NCI-H146 (cell line): ENCODE measurements around the gene BBOX1.
"Not testable (repeated sequence)": the region's sequence is repeated elsewhere in the genome, so short reads cannot be mapped to it uniquely, and the experiment has no call there.

Source experiments
- DNase-seq: peaks from one replicate; lab custom pipeline; 2025; lab: John Stamatoyannopoulos, UW

BBOX1 gene

GRCh38 chr11:27129686-27130085, 89.1 kb downstream of the BBOX1 start:
- DNase-seq: no peak

GRCh38 chr11:27130806-27131205, 90.2 kb downstream of the BBOX1 start:
- DNase-seq: no peak

GRCh38 chr11:27135924-27136329, 95.3 kb downstream of the BBOX1 start:
- DNase-seq: not testable (repeated sequence)

- no peak for DNase-seq
Observed at GRCh38 chr11:27138716-27139115, 98.1 kb downstream of the BBOX1 start.

GRCh38 chr11:27139742-27140367, 99.2 kb downstream of the BBOX1 start:
- DNase-seq: no peak

GRCh38 chr11:27141576-27141975, 101.0 kb downstream of the BBOX1 start:
- no peak for DNase-seq

GRCh38 chr11:27147916-27148315, 107.3 kb downstream of the BBOX1 start:
- DNase-seq: no peak

GRCh38 chr11:27148506-27148905, 107.9 kb downstream of the BBOX1 start:
- no peak for DNase-seq

- no peak for DNase-seq
Observed at GRCh38 chr11:27150098-27150497, 109.5 kb downstream of the BBOX1 start.

GRCh38 chr11:27153136-27153535, 112.5 kb downstream of the BBOX1 start:
- no peak for DNase-seq

GRCh38 chr11:27158456-27159334, 118.1 kb downstream of the BBOX1 start:
- DNase-seq: peak; percentile 48

- DNase-seq: no peak
Observed at GRCh38 chr11:27159335-27159679, 118.7 kb downstream of the BBOX1 start.

GRCh38 chr11:27161071-27161470, 120.5 kb downstream of the BBOX1 start:
- no peak for DNase-seq

- no peak for DNase-seq
Observed at GRCh38 chr11:27162237-27162636, 121.6 kb downstream of the BBOX1 start.

- DNase-seq: no peak
Observed at GRCh38 chr11:27166130-27166529, 125.5 kb downstream of the BBOX1 start.

- DNase-seq: no peak
Observed at GRCh38 chr11:27171376-27171958, 130.9 kb downstream of the BBOX1 start.

- DNase-seq: no peak
Observed at GRCh38 chr11:27173545-27173944, 132.9 kb downstream of the BBOX1 start.

GRCh38 chr11:27174021-27174420, 133.4 kb downstream of the BBOX1 start:
- DNase-seq: peak; percentile 5

GRCh38 chr11:27174672-27175210, 134.1 kb downstream of the BBOX1 start:
- DNase-seq: no peak

- not testable (repeated sequence) for DNase-seq
Observed at GRCh38 chr11:27175562-27175961, 134.9 kb downstream of the BBOX1 start.
